WI38 (cell line): ENCODE data around the gene SLC13A4.

ENCODE experiments used
- H3K4me3 ChIP-seq: 2 replicates; pipeline ENCODE4 v1.5.1; 2011; ENCODE audit warnings: low read depth, mild to moderate bottlenecking, control low read depth, low read length
- CTCF ChIP-seq: IDR thresholded peaks from 2 replicates; pipeline ENCODE4 v1.5.1; 2012; ENCODE audit warnings: low read depth, mild to moderate bottlenecking, control low read depth, low read length

SLC13A4 gene

GRCh38 chr7:135659159-135659846 lies 68.7 kb downstream of the SLC13A4 start:
- H3K4me3 ChIP-seq, result no peak overlapping the region
- TF ChIP-seq CTCF, result no peak

GRCh38 chr7:135658564-135658963 lies 69.4 kb downstream of the SLC13A4 start:
- TF ChIP-seq CTCF, result no peak
- H3K4me3 ChIP-seq, result no peak overlapping the region

- no peak overlapping the region for H3K4me3 ChIP-seq
Measured at GRCh38 chr7:135653340-135654080, 74.5 kb downstream of the SLC13A4 start.

GRCh38 chr7:135650831-135651573 lies 77.0 kb downstream of the SLC13A4 start:
- no peak for TF ChIP-seq CTCF
- no peak overlapping the region for H3K4me3 ChIP-seq

More at GRCh38 chr7:135653340-135654080, 74.5 kb downstream of the SLC13A4 start:
- TF ChIP-seq CTCF, result no peak

GRCh38 chr7:135648235-135648634 lies 79.8 kb downstream of the SLC13A4 start:
- TF ChIP-seq CTCF, result no peak
- H3K4me3 ChIP-seq, result no peak overlapping the region

- no peak for TF ChIP-seq CTCF
- H3K4me3 ChIP-seq, result no peak overlapping the region
Measured at GRCh38 chr7:135647755-135648154, 80.2 kb downstream of the SLC13A4 start.

GRCh38 chr7:135645296-135645904 lies 82.6 kb downstream of the SLC13A4 start:
- TF ChIP-seq CTCF, result peak; percentile 29

More at GRCh38 chr7:135645296-135645904, 82.6 kb downstream of the SLC13A4 start:
- no peak overlapping the region for H3K4me3 ChIP-seq
